HG03342 (cell line): ENCODE data around the gene ANKRD28.

ENCODE experiments used
- ATAC-seq: cut with Tn5 transposase; IDR thresholded peaks from one replicate; pipeline ENCODE4 v1.9.1; 2021; ENCODE audit warnings: mild to moderate bottlenecking, moderate library complexity; ENCODE audit not compliant: unreplicated experiment

The ANKRD28 gene

GRCh38 chr3:15804553-15805095 is 6.8 kb upstream of the ANKRD28 start:
- peak; percentile 49 for ATAC-seq

- no peak for ATAC-seq
These were observed 6.1 kb upstream of the ANKRD28 start for GRCh38 chr3:15803921-15804320.

GRCh38 chr3:15801298-15801697 is 3.5 kb upstream of the ANKRD28 start:
- ATAC-seq: no peak

- no peak for ATAC-seq
These were observed 3.0 kb upstream of the ANKRD28 start for GRCh38 chr3:15800780-15801179.

- no peak for ATAC-seq
These were observed 2.5 kb upstream of the ANKRD28 start for GRCh38 chr3:15800327-15800726.

GRCh38 chr3:15798533-15799245 is 910 bp upstream of the ANKRD28 start:
- no peak for ATAC-seq

GRCh38 chr3:15796771-15797641 is 773 bp downstream of the ANKRD28 start:
- ATAC-seq: no peak

- no peak for ATAC-seq
These were observed 1.4 kb downstream of the ANKRD28 start for GRCh38 chr3:15796331-15796730.

GRCh38 chr3:15795651-15796308 is 2.0 kb downstream of the ANKRD28 start:
- ATAC-seq: peak; percentile 43

GRCh38 chr3:15794842-15795650 is 2.7 kb downstream of the ANKRD28 start:
- no peak for ATAC-seq

- ATAC-seq: peak; percentile 38
These were observed 3.4 kb downstream of the ANKRD28 start for GRCh38 chr3:15794303-15794771.

GRCh38 chr3:15791525-15791924 is 6.3 kb downstream of the ANKRD28 start:
- no peak for ATAC-seq

GRCh38 chr3:15787941-15788340 is 9.8 kb downstream of the ANKRD28 start:
- no peak for ATAC-seq

- no peak for ATAC-seq
These were observed 10.3 kb downstream of the ANKRD28 start for GRCh38 chr3:15787526-15787925.

- ATAC-seq: no peak
These were observed 14.3 kb downstream of the ANKRD28 start for GRCh38 chr3:15783361-15783969.

GRCh38 chr3:15782429-15782828 is 15.3 kb downstream of the ANKRD28 start:
- ATAC-seq: no peak

GRCh38 chr3:15781637-15782402 is 16.0 kb downstream of the ANKRD28 start:
- no peak for ATAC-seq

- ATAC-seq: no peak
These were observed 16.6 kb downstream of the ANKRD28 start for GRCh38 chr3:15781131-15781530.

GRCh38 chr3:15779111-15779510 is 18.7 kb downstream of the ANKRD28 start:
- no peak for ATAC-seq
